AG04450 (cell line): ENCODE measurements around the gene PCDHAC2. TPM values are rescaled to one million over a fixed set of nuclear protein-coding genes. Genes with fewer than 3 reads are reported as not detected.

ENCODE experiments used
- CTCF ChIA-PET: fragments of 300-600, 350-600 bp; formaldehyde crosslinking; extraction: SDS; loops from one replicate; lab custom pipeline; 2022; ENCODE audit warnings: antibody characterized with exemption, inconsistent platforms; lab: Charles Lee
- POLR2A ChIA-PET: fragments of 350-600 bp; formaldehyde crosslinking; extraction: SDS; loops from one replicate; lab custom pipeline; 2021; ENCODE audit warnings: antibody characterized with exemption, inconsistent platforms; lab: Yijun Ruan, JAX
- DNase-seq: peaks from one replicate; pipeline ENCODE4 v3.0.0-alpha.2; 2011; ENCODE audit warnings: low read depth, low spot score
- H3K27ac ChIP-seq: one replicate; pipeline ENCODE4 v1.5.1; 2012; ENCODE audit warnings: low read depth, low read length, control low read depth
- H3K27me3 ChIP-seq: one replicate; pipeline ENCODE4 v1.6.0; 2012; ENCODE audit warnings: low read length; ENCODE audit not compliant: control insufficient read depth, insufficient read depth
- H3K4me3 ChIP-seq: 2 replicates; pipeline ENCODE4 v1.5.1; 2011; ENCODE audit warnings: mild to moderate bottlenecking, low read depth, low read length, control low read depth
- H3K9me3 ChIP-seq: 2 replicates; pipeline ENCODE4 v1.5.1; 2012; ENCODE audit warnings: low read length; ENCODE audit not compliant: control insufficient read depth, insufficient read depth
- CTCF ChIP-seq: IDR thresholded peaks from 2 replicates; pipeline ENCODE4 v1.5.1; 2011; ENCODE audit warnings: low read depth, low read length, control low read depth, inconsistent platforms
- polyA plus RNA-seq: library from polyadenylated mRNA; depleted of rRNA; stranded (reverse); fragments of >200 nt; gene quantifications from 2 replicates; pipeline ENCODE4 v1.2.3, GENCODE V29; 2011

PCDHAC2 gene
- polyA plus RNA-seq, 1 experiment = not detected

- peaks cover 22% of the 10 kb centered on the region for H3K9me3 ChIP-seq
- TF ChIP-seq CTCF = no peak
- CTCF ChIA-PET = no interaction called here
- H3K4me3 ChIP-seq = no peak overlapping the region
- POLR2A ChIA-PET = no interaction called here
- no peak for DNase-seq
- H3K27ac ChIP-seq = no peak overlapping the region
- no peaks in the 10 kb centered on the region for H3K27me3 ChIP-seq
Observed at GRCh38 chr5:140962190-140962589, 4.1 kb upstream of the PCDHAC2 start.

- ChIA-PET POLR2A (no interaction called here), CTCF (no interaction called here)
- no peak for TF ChIP-seq CTCF
- no peaks in the 10 kb centered on the region for H3K27me3 ChIP-seq
- no peak overlapping the region for H3K4me3 ChIP-seq
- no peak for DNase-seq
- no peak overlapping the region for H3K27ac ChIP-seq
- H3K9me3 ChIP-seq = peaks cover 35% of the 10 kb centered on the region
Observed at GRCh38 chr5:140964356-140964755, 1.9 kb upstream of the PCDHAC2 start.

GRCh38 chr5:140965905-140966292 lies 377 bp upstream of the PCDHAC2 start:
- DNase-seq = no peak
- H3K4me3 ChIP-seq = peak overlapping the region; percentile 7; the same call in 1 of the 2 replicates
- TF ChIP-seq CTCF = no peak
- ChIA-PET POLR2A (no interaction called here), CTCF (no interaction called here)
- no peaks in the 10 kb centered on the region for H3K27me3 ChIP-seq
- H3K9me3 ChIP-seq = peaks cover 35% of the 10 kb centered on the region
- H3K27ac ChIP-seq = no peak overlapping the region

GRCh38 chr5:140967226-140967893 lies 1.1 kb downstream of the PCDHAC2 start:
- H3K4me3 ChIP-seq = no peak overlapping the region
- CTCF ChIA-PET = no interaction called here
- POLR2A ChIA-PET = no interaction called here
- no peaks in the 10 kb centered on the region for H3K27me3 ChIP-seq
- peaks cover 31% of the 10 kb centered on the region for H3K9me3 ChIP-seq
- no peak overlapping the region for H3K27ac ChIP-seq
- no peak for DNase-seq
- no peak for TF ChIP-seq CTCF

- no peak for TF ChIP-seq CTCF
- Histone ChIP-seq H3K9me3 (peaks cover 31% of the 10 kb centered on the region), H3K27me3 (no peaks in the 10 kb centered on the region), H3K4me3 (no peak overlapping the region), H3K27ac (no peak overlapping the region)
- no peak for DNase-seq
- ChIA-PET POLR2A (no interaction called here), CTCF (no interaction called here)
Observed at GRCh38 chr5:140969880-140970279, 3.6 kb downstream of the PCDHAC2 start.
